Pancreas (tissue), 10 donors: ENCODE measurements around the gene ANO10. TPM values are rescaled to one million over a fixed set of nuclear protein-coding genes. Genes with fewer than 3 reads are reported as not detected.

ENCODE experiments used
- ATAC-seq, 4 donors: fragments of 200-7000 bp; cut with Tn5 transposase; one replicate each; pipeline versions ENCODE4 v1.8.0 to v1.9.1; 2020; ENCODE audit warnings: mild to moderate bottlenecking in 4 of 4, moderate library complexity in 4 of 4
- DNase-seq, 6 donors: peaks; one replicate each; pipeline ENCODE4 v3.0.0-alpha.2; 2020
- FAIRE-seq: peaks from 2 replicates; lab custom pipeline; 2012; peaks lifted over from hg19 to GRCh38; lab: Jason Lieb, UNC
- H3K27ac ChIP-seq, 4 donors: fragments of 200-600 bp; sonication (generic); 1 replicate in 3 of 4; 2 replicates in 1 of 4; pipeline versions ENCODE4 v1.5.0 to v1.8.0; 2020
- H3K27me3 ChIP-seq, 4 donors: fragments of 200-600 bp; one replicate each; pipeline ENCODE4 v1.8.0; 2021
- H3K36me3 ChIP-seq, 3 donors: fragments of 200-600 bp; sonication (generic) in 1 of 3; one replicate each; pipeline versions ENCODE4 v1.5.0 to v1.8.0; 2020 to 2021
- H3K4me1 ChIP-seq, 3 donors: fragments of 200-600 bp; one replicate each; pipeline ENCODE4 v1.8.0; 2021
- H3K4me3 ChIP-seq, 4 donors: fragments of 200-600 bp; sonication (generic) in 2 of 4; one replicate each; pipeline versions ENCODE4 v1.5.0 to v1.8.0; 2020 to 2021
- H3K9me3 ChIP-seq, 4 donors: fragments of 200-600 bp; one replicate each; pipeline ENCODE4 v1.8.0; 2021
- CTCF ChIP-seq, 4 donors: fragments of 200-600 bp; sonication (generic) in 3 of 4; IDR thresholded peaks; one replicate each; pipeline versions ENCODE4 v1.5.0 to v1.8.0; 2021; ENCODE audit warnings: antibody characterized with exemption in 4 of 4
- WGBS, 2 donors: extraction: QIAGEN DNeasy Blood & Tissue Kit; methylation state at CpG; one replicate each; pipeline ENCODE4 v1.1.7; 2013; 5-methylcytosine and 5-hydroxymethylcytosine counted together
- intact Hi-C, 3 donors: fragments of 100-400 bp; cut with DNase I; formaldehyde crosslinking; loops; one replicate each; pipeline versions ENCODE4 v1.11.1 to v1.14.2; 2022
- polyA plus RNA-seq, 2 donors: library from polyadenylated mRNA; stranded (reverse); fragments of 200-250 nt; gene quantifications; one replicate each; pipeline ENCODE4 v1.2.3, GENCODE V29; 2013
- total RNA-seq, 6 donors: library from RNA; stranded (reverse); fragmentation: NEBNext Ultra II Directional in 4 of 6; extraction: Animal tissue kit (Norgen Biotek cat#: 25700) in 4 of 6; gene quantifications; one replicate each; pipeline versions ENCODE4 v1.2.1 to v1.2.4, GENCODE V29; 2021 to 2023
- donor health status: healthy with polysubstance abuse.
- donor health status: DM: no; HTN: no; CAD: no; lungs with moderate emphysema.
- donor health status: DM: no; HTN: no; CAD: no.
- donor health status: control.
- donor health status: control.
- donor health status: Bipolar disorder and iron deficiency.
- donor health status: DM: yes; HTN: yes; CAD: no.
- donor health status: DM: no; HTN: no; CAD: no.
- donor health status: DM: no; HTN: no; CAD: no.
- donor health status: DM: yes; HTN: yes; CAD: no.

Gene ANO10
- total and polyA plus RNA-seq, 8 donors = 7.2 to 17.6 (median 10.1) TPM

- no peak for TF ChIP-seq CTCF (IDR thresholded peaks at IDR 0.05)
- H3K4me3 ChIP-seq = no peak overlapping the region
- H3K4me1 ChIP-seq = peaks cover 0 to 8% (median 0%) of the 10 kb centered on the region in 3 donors
- intact Hi-C loops = no loop called here
- FAIRE-seq = no peak
- no peaks in the 10 kb centered on the region for H3K36me3 ChIP-seq
- H3K27me3 ChIP-seq = no peaks in the 10 kb centered on the region
- no peaks in the 10 kb centered on the region for H3K9me3 ChIP-seq
- ATAC-seq = no peak
- WGBS, 2 donors = 92 to 100% methylated on average over 3 of the region's 3 CpGs
- no peak for DNase-seq
- no peak overlapping the region for H3K27ac ChIP-seq
Observed at GRCh38 chr3:43587303-43587702, 34.5 kb downstream of the ANO10 start.

GRCh38 chr3:43584043-43584826, 37.6 kb downstream of the ANO10 start:
- ATAC-seq = no peak
- H3K36me3 ChIP-seq = no peaks in the 10 kb centered on the region
- no peak for FAIRE-seq
- TF ChIP-seq CTCF (IDR thresholded peaks at IDR 0.05) = no peak
- H3K27me3 ChIP-seq = no peaks in the 10 kb centered on the region
- WGBS, 2 donors = 96 to 98% methylated on average over 14 of the region's 14 CpGs
- intact Hi-C loops = no loop called here
- DNase-seq = no peak
- H3K4me3 ChIP-seq = no peak overlapping the region
- peaks cover 0 to 8% (median 0%) of the 10 kb centered on the region in 3 donors for H3K4me1 ChIP-seq
- no peak overlapping the region for H3K27ac ChIP-seq
- no peaks in the 10 kb centered on the region for H3K9me3 ChIP-seq

GRCh38 chr3:43583481-43583880, 38.3 kb downstream of the ANO10 start:
- no peaks in the 10 kb centered on the region for H3K36me3 ChIP-seq
- TF ChIP-seq CTCF (IDR thresholded peaks at IDR 0.05) = no peak
- H3K27me3 ChIP-seq = no peaks in the 10 kb centered on the region
- H3K4me3 ChIP-seq = no peak overlapping the region
- FAIRE-seq (no peak), ATAC-seq (no peak), DNase-seq (no peak)
- H3K9me3 ChIP-seq = no peaks in the 10 kb centered on the region
- 90 to 91% methylated on average over 4 of the region's 4 CpGs for WGBS, 2 donors
- intact Hi-C loops = no loop called here
- H3K27ac ChIP-seq = no peak overlapping the region
- peaks cover 0 to 7% (median 0%) of the 10 kb centered on the region in 3 donors for H3K4me1 ChIP-seq

- no peak for ATAC-seq
- FAIRE-seq = no peak
Observed at GRCh38 chr3:43582866-43583265, 38.9 kb downstream of the ANO10 start.

More at GRCh38 chr3:43582866-43583265, 38.9 kb downstream of the ANO10 start:
- Histone ChIP-seq H3K4me3 (no peak overlapping the region), H3K27ac (no peak overlapping the region), H3K9me3 (no peaks in the 10 kb centered on the region), H3K27me3 (no peaks in the 10 kb centered on the region), H3K36me3 (no peaks in the 10 kb centered on the region), H3K4me1 (peaks cover 0 to 1% (median 0%) of the 10 kb centered on the region in 3 donors)
- DNase-seq = no peak
- no peak for TF ChIP-seq CTCF (IDR thresholded peaks at IDR 0.05)
- intact Hi-C loops = no loop called here
- WGBS, 2 donors = 80 to 88% methylated on average over 1 of the region's 1 CpG
